HS-5 (cell line): Measurements from ENCODE around the gene WDR93.
A peak's percentile ranks its signal among the peaks of the same experiment; 100 is the strongest.

ENCODE experiments used
- DNase-seq: peaks from one replicate; pipeline ENCODE4 v3.0.0-alpha.2; 2012; ENCODE audit warnings: low read depth

The WDR93 gene

GRCh38 chr15:89690276-89691218 lies at the start of gene WDR93, which contains the start of gene PEX11A:
Gene WDR93 (plus strand): TSS chr15:89690811. CDS start chr15:89701747, 10,936 bp downstream.
Gene PEX11A (minus strand): TSS chr15:89690754. CDS start chr15:89690632, 122 bp downstream.
- DNase-seq, result peak; percentile 28

GRCh38 chr15:89641053-89641452 lies 49.6 kb upstream of the WDR93 start:
- no peak for DNase-seq

- DNase-seq, result no peak
Measured at GRCh38 chr15:89642106-89642505, 48.5 kb upstream of the WDR93 start.

- no peak for DNase-seq
Measured at GRCh38 chr15:89645680-89646079, 44.9 kb upstream of the WDR93 start.

GRCh38 chr15:89646416-89647141 lies 44.0 kb upstream of the WDR93 start:
- no peak for DNase-seq

- DNase-seq, result no peak
Measured at GRCh38 chr15:89647191-89647851, 43.3 kb upstream of the WDR93 start.

GRCh38 chr15:89648106-89649012 lies 42.3 kb upstream of the WDR93 start:
- DNase-seq, result no peak

GRCh38 chr15:89649013-89649625 lies 41.5 kb upstream of the WDR93 start:
- no peak for DNase-seq

GRCh38 chr15:89649716-89650115 lies 40.9 kb upstream of the WDR93 start:
- no peak for DNase-seq

- no peak for DNase-seq
Measured at GRCh38 chr15:89652131-89652530, 38.5 kb upstream of the WDR93 start.

GRCh38 chr15:89652666-89653065 lies 37.9 kb upstream of the WDR93 start:
- no peak for DNase-seq

GRCh38 chr15:89653578-89653977 lies 37.0 kb upstream of the WDR93 start:
- no peak for DNase-seq

- peak; percentile 46 for DNase-seq
Measured at GRCh38 chr15:89654301-89654761, 36.3 kb upstream of the WDR93 start.

GRCh38 chr15:89654847-89655805 lies 35.5 kb upstream of the WDR93 start, which contains the start of gene KIF7:
Gene KIF7 (minus strand): TSS chr15:89655467. CDS start chr15:89652930, 2,537 bp downstream.
- DNase-seq, result no peak

- DNase-seq, result peak; percentile 56
Measured at GRCh38 chr15:89656116-89656815, 34.3 kb upstream of the WDR93 start.

GRCh38 chr15:89657686-89658200 lies 32.9 kb upstream of the WDR93 start:
- no peak for DNase-seq

- no peak for DNase-seq
Measured at GRCh38 chr15:89659295-89659694, 31.3 kb upstream of the WDR93 start.

- no peak for DNase-seq
Measured at GRCh38 chr15:89660556-89660955, 30.1 kb upstream of the WDR93 start.
